ENCODE measurements around the gene SIAH2. TPM values are rescaled to one million over a fixed set of nuclear protein-coding genes. Genes with fewer than 3 reads are reported as not detected.

Gene SIAH2
- total and polyA plus RNA-seq, 12 donors, result 22.1 to 216 (median 107) TPM

GRCh38 chr3:150743508-150743907 is 19.5 kb downstream of the SIAH2 start:
- peak overlapping the region in 3 of 5 donors; percentile 85 to 89 (median 87) for H3K27ac ChIP-seq
- DNase-seq, result no peak
- no peaks in the 10 kb centered on the region for H3K9me3 ChIP-seq (replicated peaks in 1 of 3)
- H3K4me3 ChIP-seq, result no peak overlapping the region
- H3K4me1 ChIP-seq (replicated peaks in 1 of 2), result peaks cover 66 to 98% of the 10 kb centered on the region in 2 donors
- no peak for TF ChIP-seq CTCF (IDR thresholded peaks at IDR 0.05)
- TF ChIP-seq POLR2A (IDR thresholded peaks at IDR 0.05), result no peak
- WGBS, 4 donors, result 37 to 49% (median 45%) methylated on average over 2 of the region's 2 CpGs
- peaks cover 0 to 5% of the 10 kb centered on the region in 2 donors for H3K36me3 ChIP-seq (replicated peaks in 1 of 2)
- H3K27me3 ChIP-seq, result no peaks in the 10 kb centered on the region
- intact Hi-C loops (cut with DNase I), result no loop called here

- peak overlapping the region in 3 of 5 donors; percentile 85 to 89 (median 87) for H3K27ac ChIP-seq
- no peaks in the 10 kb centered on the region for H3K9me3 ChIP-seq (replicated peaks in 1 of 3)
- H3K27me3 ChIP-seq, result no peaks in the 10 kb centered on the region
- peaks cover 0 to 5% of the 10 kb centered on the region in 2 donors for H3K36me3 ChIP-seq (replicated peaks in 1 of 2)
- WGBS, 4 donors, result 81 to 93% (median 88%) methylated on average over 4 of the region's 4 CpGs
- no peak overlapping the region for H3K4me3 ChIP-seq
- no peak for TF ChIP-seq POLR2A (IDR thresholded peaks at IDR 0.05)
- no peak for TF ChIP-seq CTCF (IDR thresholded peaks at IDR 0.05)
- intact Hi-C loops (cut with DNase I), result no loop called here
- H3K4me1 ChIP-seq (replicated peaks in 1 of 2), result peaks cover 67 to 98% of the 10 kb centered on the region in 2 donors
- no peak for DNase-seq
Measured at GRCh38 chr3:150742679-150743078, 20.3 kb downstream of the SIAH2 start.

- no peaks in the 10 kb centered on the region for H3K9me3 ChIP-seq (replicated peaks in 1 of 3)
- peaks cover 0 to 5% of the 10 kb centered on the region in 2 donors for H3K36me3 ChIP-seq (replicated peaks in 1 of 2)
- no peak overlapping the region for H3K4me3 ChIP-seq
- H3K27ac ChIP-seq, result peak overlapping the region in 3 of 5 donors; percentile 85 to 89 (median 87)
- DNase-seq, result peak in 2 of 7 donors; percentile 11 to 13
- no peaks in the 10 kb centered on the region for H3K27me3 ChIP-seq
- no peak for TF ChIP-seq CTCF (IDR thresholded peaks at IDR 0.05)
- no peak for TF ChIP-seq POLR2A (IDR thresholded peaks at IDR 0.05)
- peaks cover 65 to 98% of the 10 kb centered on the region in 2 donors for H3K4me1 ChIP-seq (replicated peaks in 1 of 2)
- WGBS, 4 donors, result 80 to 86% (median 84%) methylated on average over 15 of the region's 15 CpGs
- intact Hi-C loops (cut with DNase I), result no loop called here
Measured at GRCh38 chr3:150742141-150742523, 20.8 kb downstream of the SIAH2 start.

- peaks cover 65 to 98% of the 10 kb centered on the region in 2 donors for H3K4me1 ChIP-seq (replicated peaks in 1 of 2)
- 50 to 64% (median 55%) methylated on average over 5 of the region's 5 CpGs for WGBS, 4 donors
- TF ChIP-seq CTCF (IDR thresholded peaks at IDR 0.05), result no peak
- no peak for TF ChIP-seq POLR2A (IDR thresholded peaks at IDR 0.05)
Measured at GRCh38 chr3:150741497-150742140, 21.4 kb downstream of the SIAH2 start.

More at GRCh38 chr3:150741497-150742140, 21.4 kb downstream of the SIAH2 start:
- Histone ChIP-seq H3K27me3 (no peaks in the 10 kb centered on the region), H3K9me3 (replicated peaks in 1 of 3) (no peaks in the 10 kb centered on the region), H3K36me3 (replicated peaks in 1 of 2) (peaks cover 0 to 5% of the 10 kb centered on the region in 2 donors), H3K27ac (peak overlapping the region; percentile 67 to 89 (median 87)), H3K4me3 (no peak overlapping the region)
- intact Hi-C loops (cut with DNase I), result no loop called here
- peak in 2 of 7 donors; percentile 11 to 17 for DNase-seq

Data from adrenal gland (tissue), 12 donors.